K562 (cell line): ENCODE results near the gene COL25A1. TPM values are rescaled to one million over a fixed set of nuclear protein-coding genes. Genes with fewer than 3 reads are reported as not detected.

ENCODE experiments used
- FUS ChIP-seq: fragments of 200-400 bp; formaldehyde crosslinking; optimal IDR thresholded peaks from 2 replicates; pipeline ENCODE3; 2017; ENCODE audit warnings: low read depth, low read length
- NCOR1 ChIP-seq: fragments of 450-650 bp; IDR thresholded peaks from 2 replicates; pipeline ENCODE4 v1.6.1; 2016; ENCODE audit warnings: mild to moderate bottlenecking, moderate library complexity
- PHF21A ChIP-seq: fragments of 450-650 bp; IDR thresholded peaks from 2 replicates; pipeline ENCODE4 v1.6.1; 2017; ENCODE audit warnings: low read depth, borderline replicate concordance
- PRPF4 ChIP-seq: fragments of 200-400 bp; formaldehyde crosslinking; IDR thresholded peaks from one replicate; pipeline ENCODE4 v1.6.1; 2017; ENCODE audit warnings: low read length, low read depth, mild to moderate bottlenecking; ENCODE audit not compliant: insufficient read depth, poor library complexity, severe bottlenecking
- SOX6 ChIP-seq: fragments of 450-650 bp; IDR thresholded peaks from 2 replicates; pipeline ENCODE4 v1.6.1; 2014; ENCODE audit warnings: mild to moderate bottlenecking
- STAT5A ChIP-seq: IDR thresholded peaks from 2 replicates; pipeline ENCODE4 v1.6.1; 2012; ENCODE audit warnings: low read length, inconsistent platforms, borderline replicate concordance
- TEAD1 ChIP-seq, 2 experiments: fragments of 450-650 bp in 1 of 2; sonication (generic) in 1 of 2; formaldehyde crosslinking; IDR thresholded peaks; 2 replicates each; pipeline versions ENCODE4 v1.4.0 to v1.8.0; 2020 to 2022; ENCODE audit warnings: mild to moderate bottlenecking in 2 of 2, missing genetic modification reagents in 1 of 2
- THRB ChIP-seq: fragments of 450-650 bp; formaldehyde crosslinking; conservative IDR thresholded peaks from 2 replicates; pipeline ENCODE4 v1.4.0; 2022; ENCODE audit warnings: mild to moderate bottlenecking, missing genetic modification characterization
- YY1 ChIP-seq, 3 experiments: IDR thresholded peaks; 2 replicates each; pipeline ENCODE4 v1.6.1; 2011; ENCODE audit warnings: low read length in 2 of 3, mild to moderate bottlenecking in 2 of 3, moderate library complexity in 2 of 3, borderline replicate concordance in 1 of 3, control low read depth in 1 of 3, low read depth in 1 of 3; ENCODE audit not compliant: insufficient read depth in 3 of 3, insufficient replicate concordance in 2 of 3, control insufficient read depth in 1 of 3, insufficient read length in 1 of 3; ENCODE audit errors: extremely low read depth in 1 of 3
- ZNF224 ChIP-seq: sonication (generic); formaldehyde crosslinking; IDR thresholded peaks from 2 replicates; pipeline ENCODE4 v1.8.0; 2022; ENCODE audit warnings: mild to moderate bottlenecking, missing genetic modification reagents
- ZNF79 ChIP-seq: fragments of 250-450 bp; sonication (Bioruptor Pico); IDR thresholded peaks from 2 replicates; pipeline ENCODE4 v1.4.0; 2020; ENCODE audit warnings: low read depth, mild to moderate bottlenecking, moderate library complexity
- polyA plus RNA-seq, 8 experiments: library from polyadenylated mRNA; depleted of rRNA in 4 of 8; stranded (reverse) in 5 of 8; unstranded in 3 of 8; fragments of >200 nt; fragmentation: Nextera tagmentation in 2 of 8; fragmentation: Illumina TruSeq in 1 of 8; extraction: Ambion mirVana in 2 of 8; extraction: Trizol in 1 of 8; gene quantifications; 2 replicates each; pipeline versions ENCODE4 v1.2.1 to v1.2.3, GENCODE V29; 2011 to 2014; ENCODE audit warnings: inconsistent platforms in 1 of 8, missing spikeins in 1 of 8
- total RNA-seq, 7 experiments: library from RNA; depleted of rRNA in 6 of 7; stranded (reverse); fragments of >200 nt in 6 of 7; fragmentation: Illumina TruSeq in 2 of 7; extraction: Trizol in 2 of 7; gene quantifications; 2 replicates each; pipeline versions ENCODE4 v1.2.1 to v1.2.3, GENCODE V29; 2011 to 2021; ENCODE audit warnings: low replicate concordance in 1 of 7
- TF ChIP-seq, protein P1 (sequence below): IDR thresholded peaks from 2 replicates; pipeline ENCODE4 v1.6.1; 2011; ENCODE audit warnings: borderline replicate concordance, low read depth, mild to moderate bottlenecking, moderate library complexity, low read length; ENCODE audit not compliant: insufficient read depth, poor library complexity, severe bottlenecking

COL25A1 gene
- total and polyA plus RNA-seq, 9 of the 15 experiments (the other 6 are each of a cell fraction or from before 2014, with no cell fraction given) = 0.03 to 0.62 (median 0.27) TPM

- TF ChIP-seq SOX6 (0 out of 2 replicates have a peak, but pooled peaks have one; percentile 27), NCOR1 (peak; percentile 29; the same call in 1 of the 2 replicates), PRPF4 (no peak), THRB (no peak), ZNF224 (no peak), ZNF79 (CRISPR knock-in tag) (no peak), STAT5A (no peak), FUS (no peak), PHF21A (no peak), TEAD1 (CRISPR knock-in tag; IDR thresholded peaks at IDR 0.05) (no peak), YY1 (IDR thresholded peaks at IDR 0.05; ENCODE audit: borderline replicate concordance in 1 of 3, control insufficient read depth in 1 of 3, extremely low read depth in 1 of 3, insufficient read depth in 3 of 3, insufficient read length in 1 of 3, insufficient replicate concordance in 2 of 3, low read depth in 1 of 3, low read length in 2 of 3) (no peak)
- TF ChIP-seq, protein P1, sequence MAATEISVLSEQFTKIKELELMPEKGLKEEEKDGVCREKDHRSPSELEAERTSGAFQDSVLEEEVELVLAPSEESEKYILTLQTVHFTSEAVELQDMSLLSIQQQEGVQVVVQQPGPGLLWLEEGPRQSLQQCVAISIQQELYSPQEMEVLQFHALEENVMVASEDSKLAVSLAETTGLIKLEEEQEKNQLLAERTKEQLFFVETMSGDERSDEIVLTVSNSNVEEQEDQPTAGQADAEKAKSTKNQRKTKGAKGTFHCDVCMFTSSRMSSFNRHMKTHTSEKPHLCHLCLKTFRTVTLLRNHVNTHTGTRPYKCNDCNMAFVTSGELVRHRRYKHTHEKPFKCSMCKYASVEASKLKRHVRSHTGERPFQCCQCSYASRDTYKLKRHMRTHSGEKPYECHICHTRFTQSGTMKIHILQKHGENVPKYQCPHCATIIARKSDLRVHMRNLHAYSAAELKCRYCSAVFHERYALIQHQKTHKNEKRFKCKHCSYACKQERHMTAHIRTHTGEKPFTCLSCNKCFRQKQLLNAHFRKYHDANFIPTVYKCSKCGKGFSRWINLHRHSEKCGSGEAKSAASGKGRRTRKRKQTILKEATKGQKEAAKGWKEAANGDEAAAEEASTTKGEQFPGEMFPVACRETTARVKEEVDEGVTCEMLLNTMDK = no peak
Measured at GRCh38 chr4:109213056-109213455, 89.4 kb downstream of the COL25A1 start (continued).
